Measurements from ENCODE around the gene PLEKHA7.

Gene PLEKHA7

DNA sequence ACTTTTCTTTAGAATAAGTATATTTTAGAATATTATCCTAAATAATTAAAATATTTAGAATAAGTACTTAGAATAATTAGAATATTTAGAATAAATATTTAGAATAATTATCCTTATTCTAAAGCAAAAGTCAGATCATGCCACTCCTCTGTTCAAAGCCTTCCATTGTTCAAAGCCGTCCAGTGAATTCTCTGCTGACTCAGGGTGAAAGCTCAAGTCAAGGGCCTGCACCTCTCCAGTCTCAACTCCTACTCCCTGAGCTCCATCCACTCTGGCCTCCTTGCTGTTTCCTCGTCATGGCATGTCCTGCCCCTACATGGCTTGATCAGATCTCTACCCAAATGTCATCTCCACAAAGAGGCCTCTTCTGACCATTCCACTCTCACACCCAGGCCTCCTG lies 30.0 kb downstream of the PLEKHA7 start:
- TF ChIP-seq, protein P1, sequence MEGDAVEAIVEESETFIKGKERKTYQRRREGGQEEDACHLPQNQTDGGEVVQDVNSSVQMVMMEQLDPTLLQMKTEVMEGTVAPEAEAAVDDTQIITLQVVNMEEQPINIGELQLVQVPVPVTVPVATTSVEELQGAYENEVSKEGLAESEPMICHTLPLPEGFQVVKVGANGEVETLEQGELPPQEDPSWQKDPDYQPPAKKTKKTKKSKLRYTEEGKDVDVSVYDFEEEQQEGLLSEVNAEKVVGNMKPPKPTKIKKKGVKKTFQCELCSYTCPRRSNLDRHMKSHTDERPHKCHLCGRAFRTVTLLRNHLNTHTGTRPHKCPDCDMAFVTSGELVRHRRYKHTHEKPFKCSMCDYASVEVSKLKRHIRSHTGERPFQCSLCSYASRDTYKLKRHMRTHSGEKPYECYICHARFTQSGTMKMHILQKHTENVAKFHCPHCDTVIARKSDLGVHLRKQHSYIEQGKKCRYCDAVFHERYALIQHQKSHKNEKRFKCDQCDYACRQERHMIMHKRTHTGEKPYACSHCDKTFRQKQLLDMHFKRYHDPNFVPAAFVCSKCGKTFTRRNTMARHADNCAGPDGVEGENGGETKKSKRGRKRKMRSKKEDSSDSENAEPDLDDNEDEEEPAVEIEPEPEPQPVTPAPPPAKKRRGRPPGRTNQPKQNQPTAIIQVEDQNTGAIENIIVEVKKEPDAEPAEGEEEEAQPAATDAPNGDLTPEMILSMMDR (IDR thresholded peaks at IDR 0.05), result no peak

DNA sequence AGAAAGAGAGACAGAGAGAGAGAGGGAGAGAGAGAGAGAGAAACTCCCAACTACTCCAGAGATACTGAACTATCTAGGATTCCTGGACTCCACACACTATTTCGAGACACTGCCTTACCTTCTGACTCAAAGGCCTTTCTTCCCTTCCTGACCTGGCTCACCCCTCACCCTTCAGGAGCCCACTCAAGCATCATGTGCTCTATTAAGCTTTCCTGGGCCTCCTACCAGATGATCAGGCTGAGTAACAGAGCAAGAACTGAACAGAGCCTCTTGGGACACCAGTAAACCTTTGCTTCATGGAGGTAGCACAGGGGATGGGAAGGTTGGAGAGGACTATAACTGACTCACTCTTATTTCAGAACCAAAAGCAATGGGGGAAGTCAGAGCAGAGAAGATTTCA lies 31.4 kb downstream of the PLEKHA7 start:
- TF ChIP-seq, protein P1 (IDR thresholded peaks at IDR 0.05), result no peak

- TF ChIP-seq, protein P1 (IDR thresholded peaks at IDR 0.05), result no peak
Measured at GRCh38 chr11:16982256-16982671, 31.9 kb downstream of the PLEKHA7 start.

GRCh38 chr11:16981651-16982194 lies 32.5 kb downstream of the PLEKHA7 start:
- TF ChIP-seq, protein P1 (IDR thresholded peaks at IDR 0.05), result no peak

DNA sequence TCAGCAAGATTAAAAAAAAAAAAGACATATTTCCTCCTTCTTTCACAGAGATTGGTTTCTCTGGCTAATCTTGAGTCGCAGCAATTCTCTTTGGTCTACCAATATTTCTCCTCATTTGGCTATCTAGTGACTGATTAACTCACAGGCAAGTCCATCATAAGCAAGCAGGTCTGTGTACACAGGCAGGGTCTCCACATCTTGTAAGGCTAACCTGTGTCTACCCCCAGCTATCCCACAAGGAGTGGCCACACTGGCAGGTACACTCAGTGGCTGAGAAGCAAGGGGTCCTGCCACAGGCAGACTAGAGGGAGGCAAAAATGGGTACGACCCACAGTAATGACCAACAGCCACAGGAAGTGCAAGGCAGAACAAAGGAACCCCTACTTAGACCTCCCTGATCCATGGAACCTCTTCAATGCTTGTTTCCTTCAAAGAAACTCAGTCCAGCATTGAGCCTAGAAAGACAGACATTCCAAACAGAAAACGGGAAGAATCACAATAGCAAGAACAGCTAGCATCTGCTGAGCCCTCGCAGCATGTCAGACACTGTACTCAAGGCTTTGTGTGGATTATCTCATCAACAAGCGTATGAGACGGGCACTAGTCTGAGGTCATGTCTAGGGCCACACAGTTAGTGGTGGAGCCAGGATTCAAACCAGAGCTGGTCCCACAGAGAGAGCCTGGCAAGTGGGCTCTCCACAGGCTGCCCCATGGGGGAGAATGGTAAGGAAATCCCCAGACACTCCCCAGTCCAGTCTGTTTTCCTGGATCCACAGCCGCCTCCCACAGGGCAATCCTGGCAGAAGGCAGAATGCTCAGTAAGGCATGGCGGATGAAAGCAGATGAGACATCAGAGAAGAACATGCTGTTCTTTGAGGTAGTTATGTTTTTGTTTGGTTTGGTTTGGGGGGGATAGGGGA lies 34.3 kb downstream of the PLEKHA7 start:
- TF ChIP-seq, protein P1 (IDR thresholded peaks at IDR 0.05), result no peak

- TF ChIP-seq, protein P1 (IDR thresholded peaks at IDR 0.05), result no peak
Measured at GRCh38 chr11:16977994-16978315, 36.3 kb downstream of the PLEKHA7 start.

DNA sequence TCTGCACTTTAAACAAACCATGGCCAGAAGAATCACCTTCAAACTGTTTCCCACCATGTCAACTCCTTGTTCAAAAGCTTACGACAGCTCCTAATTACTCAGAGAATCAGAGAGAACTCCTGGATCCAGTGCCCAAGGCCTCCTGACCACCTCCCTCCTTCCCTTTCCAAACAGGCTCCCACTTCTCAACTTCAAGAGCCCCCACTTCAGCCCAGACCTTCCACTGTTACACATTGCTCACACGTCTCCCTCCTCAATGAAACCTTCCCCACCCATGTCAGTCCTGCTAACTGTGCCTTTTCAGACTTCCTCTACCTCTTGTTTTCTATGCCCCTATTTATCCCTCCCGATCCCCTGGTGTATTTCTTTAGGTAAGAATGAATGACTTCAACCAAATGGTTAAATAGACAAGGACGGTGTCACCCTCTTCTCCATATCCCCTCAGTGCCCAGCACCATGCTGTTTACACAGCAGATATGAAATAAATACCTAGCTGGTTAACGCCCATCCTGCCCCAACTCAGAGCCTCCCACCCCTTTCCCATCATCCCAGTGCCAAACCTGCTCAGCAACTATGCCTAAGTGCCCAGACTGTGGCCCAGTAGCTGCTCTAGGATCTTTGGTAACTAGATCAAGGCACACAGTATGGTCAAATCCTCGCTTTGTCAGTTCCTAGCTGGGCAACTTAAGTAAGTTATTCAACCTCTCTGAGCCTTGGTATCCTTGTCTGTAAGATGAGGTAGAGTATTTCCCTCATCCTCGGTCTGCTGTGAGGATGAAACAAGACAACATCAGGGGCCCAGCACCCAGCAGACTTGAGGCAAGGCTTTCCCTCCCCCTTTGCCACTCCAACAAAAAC lies 36.8 kb downstream of the PLEKHA7 start:
- TF ChIP-seq, protein P1 (IDR thresholded peaks at IDR 0.05), result no peak

Data from LNCAP (cell line).